SK-N-SH treated with all-trans-retinoic acid at 6 μM for 48 hours (cell line): ENCODE data around the gene PANX1.

Experiments used
- ATAC-seq: fragments of 200-7000 bp; cut with Tn5 transposase; 3 replicates; pipeline ENCODE4 v1.9.1; 2020; ENCODE audit warnings: mild to moderate bottlenecking, moderate library complexity
- ARNTL ChIP-seq: fragments of 450-650 bp; formaldehyde crosslinking; IDR thresholded peaks from 2 replicates; pipeline ENCODE4 v1.5.0; 2020; ENCODE audit warnings: low read depth, mild to moderate bottlenecking, moderate library complexity, borderline replicate concordance
- CSDC2 ChIP-seq: fragments of 250-450 bp; sonication (Bioruptor Pico); IDR thresholded peaks from 2 replicates; pipeline ENCODE4 v1.5.0; 2020; ENCODE audit warnings: mild to moderate bottlenecking, moderate library complexity
- ESRRG ChIP-seq: fragments of 250-450 bp; sonication (Bioruptor Pico); IDR thresholded peaks from 2 replicates; pipeline ENCODE4 v1.6.1; 2021; ENCODE audit warnings: mild to moderate bottlenecking
- GLIS3 ChIP-seq: fragments of 250-450 bp; sonication (Bioruptor Pico); IDR thresholded peaks from 2 replicates; pipeline ENCODE4 v1.5.0; 2020; ENCODE audit warnings: mild to moderate bottlenecking, moderate library complexity
- ISL1 ChIP-seq: fragments of 250-450 bp; sonication (Bioruptor Pico); IDR thresholded peaks from 2 replicates; pipeline ENCODE4 v2.1.2; 2022; ENCODE audit warnings: mild to moderate bottlenecking, moderate library complexity
- OSR1 ChIP-seq: fragments of 250-450 bp; sonication (Bioruptor Pico); IDR thresholded peaks from 2 replicates; pipeline ENCODE4 v1.8.0; 2022; ENCODE audit warnings: moderate library complexity, mild to moderate bottlenecking, inconsistent platforms
- SNAI2 ChIP-seq: fragments of 250-450 bp; sonication (Bioruptor Pico); IDR thresholded peaks from 2 replicates; pipeline ENCODE4 v1.5.0; 2020; ENCODE audit warnings: mild to moderate bottlenecking, moderate library complexity
- TCF4 ChIP-seq: fragments of 250-450 bp; sonication (Bioruptor Pico); IDR thresholded peaks from 2 replicates; pipeline ENCODE4 v1.8.0; 2021; ENCODE audit warnings: mild to moderate bottlenecking, moderate library complexity, borderline replicate concordance
- TOX ChIP-seq: fragments of 250-450 bp; sonication (Bioruptor Pico); IDR thresholded peaks from 2 replicates; pipeline ENCODE4 v1.8.0; 2021; ENCODE audit warnings: mild to moderate bottlenecking, moderate library complexity, borderline replicate concordance
- ZC3H10 ChIP-seq: fragments of 250-450 bp; sonication (Bioruptor Pico); IDR thresholded peaks from 2 replicates; pipeline ENCODE4 v1.5.1; 2021; ENCODE audit warnings: mild to moderate bottlenecking, moderate library complexity
- ZFP3 ChIP-seq: fragments of 250-450 bp; sonication (Bioruptor Pico); IDR thresholded peaks from 2 replicates; pipeline ENCODE4 v1.5.0; 2020; ENCODE audit warnings: mild to moderate bottlenecking, moderate library complexity
- ZFP30 ChIP-seq: fragments of 450-650 bp; formaldehyde crosslinking; IDR thresholded peaks from 2 replicates; pipeline ENCODE4 v1.5.0; 2022; ENCODE audit warnings: mild to moderate bottlenecking, moderate library complexity
- ZNF565 ChIP-seq: fragments of 450-650 bp; formaldehyde crosslinking; conservative IDR thresholded peaks from 2 replicates; pipeline ENCODE4 v1.5.0; 2020; ENCODE audit warnings: low read depth, mild to moderate bottlenecking, moderate library complexity
- ZNF70 ChIP-seq: fragments of 450-650 bp; formaldehyde crosslinking; IDR thresholded peaks from 2 replicates; pipeline ENCODE4 v1.5.0; 2020; ENCODE audit warnings: mild to moderate bottlenecking, moderate library complexity
- ZNF8 ChIP-seq: fragments of 450-650 bp; formaldehyde crosslinking; IDR thresholded peaks from 2 replicates; pipeline ENCODE4 v1.5.0; 2020; ENCODE audit warnings: mild to moderate bottlenecking, moderate library complexity
- TF ChIP-seq, protein P1 (sequence below): fragments of 250-450 bp; sonication (Bioruptor Pico); IDR thresholded peaks from 2 replicates; pipeline ENCODE4 v1.5.1; 2021; ENCODE audit warnings: mild to moderate bottlenecking, moderate library complexity
- TF ChIP-seq, protein P2 (sequence below): fragments of 250-450 bp; sonication (Bioruptor Pico); IDR thresholded peaks from 2 replicates; pipeline ENCODE4 v1.5.0; 2020; ENCODE audit warnings: mild to moderate bottlenecking, moderate library complexity
- TF ChIP-seq, protein P3 (sequence below): fragments of 250-450 bp; sonication (Bioruptor Pico); IDR thresholded peaks from 2 replicates; pipeline ENCODE4 v1.5.1; 2020; ENCODE audit warnings: low read depth, mild to moderate bottlenecking, moderate library complexity
- TF ChIP-seq, protein P4 (sequence below): fragments of 250-450 bp; sonication (Bioruptor Pico); IDR thresholded peaks from 2 replicates; pipeline ENCODE4 v1.8.0; 2020; ENCODE audit warnings: mild to moderate bottlenecking, moderate library complexity, borderline replicate concordance
- TF ChIP-seq, protein P5 (sequence below): fragments of 250-450 bp; sonication (Bioruptor Pico); IDR thresholded peaks from 2 replicates; pipeline ENCODE4 v1.8.0; 2021; ENCODE audit warnings: low read depth, mild to moderate bottlenecking, moderate library complexity, borderline replicate concordance

PANX1 gene

DNA sequence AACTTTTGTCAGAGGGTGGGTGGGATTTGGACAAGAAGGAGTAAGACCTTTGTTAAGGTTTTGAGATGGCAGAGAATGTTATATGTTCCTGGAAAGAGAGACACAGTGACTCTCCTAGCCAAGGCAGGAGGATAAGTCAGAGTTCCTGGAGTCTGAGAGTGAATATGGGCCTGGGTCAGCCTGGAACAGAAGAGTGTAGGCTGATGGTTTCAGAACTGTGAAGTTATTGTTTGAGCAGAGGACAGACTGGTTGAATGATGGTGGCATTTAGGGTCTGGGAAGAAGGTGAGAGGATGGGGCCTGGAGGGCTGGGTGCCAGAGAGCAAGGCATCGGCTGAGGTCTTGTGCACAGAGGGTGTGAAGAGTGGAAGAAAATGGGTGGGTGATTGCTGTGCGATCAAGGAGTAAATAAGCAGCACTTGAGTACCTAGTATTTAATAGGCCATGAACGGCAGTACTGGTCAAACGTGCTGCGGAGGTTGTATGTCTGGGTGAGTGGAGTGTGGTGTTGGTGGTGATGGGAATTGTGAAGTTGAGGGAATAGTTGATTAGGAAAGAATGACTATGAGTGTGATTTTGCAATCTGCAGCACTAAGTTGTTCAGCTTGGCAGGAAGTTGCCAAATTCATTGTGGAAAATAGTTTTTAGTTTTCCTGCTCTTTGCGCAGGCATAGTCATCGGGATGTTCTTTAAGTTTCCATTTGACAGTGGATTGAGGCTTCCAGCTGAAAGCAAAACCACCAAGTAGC lies 1.8 kb downstream of the PANX1 start (continued):
- TF ChIP-seq, protein P1, sequence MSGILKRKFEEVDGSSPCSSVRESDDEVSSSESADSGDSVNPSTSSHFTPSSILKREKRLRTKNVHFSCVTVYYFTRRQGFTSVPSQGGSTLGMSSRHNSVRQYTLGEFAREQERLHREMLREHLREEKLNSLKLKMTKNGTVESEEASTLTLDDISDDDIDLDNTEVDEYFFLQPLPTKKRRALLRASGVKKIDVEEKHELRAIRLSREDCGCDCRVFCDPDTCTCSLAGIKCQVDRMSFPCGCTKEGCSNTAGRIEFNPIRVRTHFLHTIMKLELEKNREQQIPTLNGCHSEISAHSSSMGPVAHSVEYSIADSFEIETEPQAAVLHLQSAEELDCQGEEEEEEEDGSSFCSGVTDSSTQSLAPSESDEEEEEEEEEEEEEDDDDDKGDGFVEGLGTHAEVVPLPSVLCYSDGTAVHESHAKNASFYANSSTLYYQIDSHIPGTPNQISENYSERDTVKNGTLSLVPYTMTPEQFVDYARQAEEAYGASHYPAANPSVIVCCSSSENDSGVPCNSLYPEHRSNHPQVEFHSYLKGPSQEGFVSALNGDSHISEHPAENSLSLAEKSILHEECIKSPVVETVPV (CRISPR knock-in tag): no peak

DNA sequence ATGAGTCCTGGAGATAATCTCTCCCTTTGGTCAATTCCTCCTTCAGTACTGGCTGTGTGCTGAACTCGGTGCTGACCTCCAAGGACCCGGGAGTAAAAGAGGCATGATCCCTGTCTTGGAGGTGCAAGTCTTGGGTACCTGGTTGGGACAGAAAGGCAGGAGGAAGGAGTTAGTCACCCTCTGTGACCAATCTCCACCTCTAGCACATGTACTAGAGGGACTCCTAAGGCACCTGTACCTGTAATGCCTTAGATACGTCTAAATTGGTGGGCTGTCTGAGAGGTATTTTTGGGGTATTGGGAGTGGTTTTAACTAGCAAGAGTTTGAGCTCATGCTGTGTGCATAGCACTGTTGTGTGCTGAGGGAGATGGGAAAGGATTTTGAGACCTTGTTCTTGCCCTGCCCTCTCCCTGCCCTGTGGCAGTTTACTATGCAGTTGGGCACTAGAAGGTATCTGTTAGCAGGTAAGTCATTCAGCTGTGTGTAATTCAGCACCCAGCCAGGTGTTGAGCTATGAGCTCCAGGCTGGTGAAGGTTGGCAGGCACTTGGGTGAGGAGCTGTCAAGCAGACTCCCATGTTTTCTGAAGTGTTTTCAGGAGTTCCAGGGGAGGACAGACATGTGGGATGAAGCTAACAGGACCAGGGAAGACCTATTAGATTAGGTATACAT lies 2.5 kb downstream of the PANX1 start:
- TF ChIP-seq GLIS3 (CRISPR knock-in tag) (no peak), ESRRG (CRISPR knock-in tag) (no peak), ISL1 (CRISPR knock-in tag) (no peak), TCF4 (CRISPR knock-in tag) (no peak), ZNF70 (CRISPR knock-in tag) (no peak), TOX (CRISPR knock-in tag) (no peak), ZFP30 (CRISPR knock-in tag) (no peak)
- ATAC-seq: no peak

DNA sequence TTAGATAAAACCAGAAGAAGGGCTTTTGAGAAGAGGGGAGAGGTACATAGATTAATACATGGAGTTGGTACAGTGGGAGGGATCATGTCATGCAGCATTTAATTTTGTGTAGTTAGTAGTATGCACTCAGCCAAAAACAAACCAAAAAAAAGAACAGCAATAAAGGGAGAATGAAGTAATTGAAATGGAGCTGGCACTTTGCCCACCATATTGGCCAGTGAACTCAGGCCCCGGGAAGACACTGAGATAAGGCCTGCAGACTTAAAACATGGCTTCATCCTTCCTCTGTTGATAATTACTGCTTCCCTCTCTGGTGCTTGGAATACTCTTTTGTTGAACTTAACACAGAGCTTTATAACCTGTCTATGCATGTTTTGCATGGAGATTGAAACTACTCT lies 3.1 kb downstream of the PANX1 start:
- TF ChIP-seq, protein P2, sequence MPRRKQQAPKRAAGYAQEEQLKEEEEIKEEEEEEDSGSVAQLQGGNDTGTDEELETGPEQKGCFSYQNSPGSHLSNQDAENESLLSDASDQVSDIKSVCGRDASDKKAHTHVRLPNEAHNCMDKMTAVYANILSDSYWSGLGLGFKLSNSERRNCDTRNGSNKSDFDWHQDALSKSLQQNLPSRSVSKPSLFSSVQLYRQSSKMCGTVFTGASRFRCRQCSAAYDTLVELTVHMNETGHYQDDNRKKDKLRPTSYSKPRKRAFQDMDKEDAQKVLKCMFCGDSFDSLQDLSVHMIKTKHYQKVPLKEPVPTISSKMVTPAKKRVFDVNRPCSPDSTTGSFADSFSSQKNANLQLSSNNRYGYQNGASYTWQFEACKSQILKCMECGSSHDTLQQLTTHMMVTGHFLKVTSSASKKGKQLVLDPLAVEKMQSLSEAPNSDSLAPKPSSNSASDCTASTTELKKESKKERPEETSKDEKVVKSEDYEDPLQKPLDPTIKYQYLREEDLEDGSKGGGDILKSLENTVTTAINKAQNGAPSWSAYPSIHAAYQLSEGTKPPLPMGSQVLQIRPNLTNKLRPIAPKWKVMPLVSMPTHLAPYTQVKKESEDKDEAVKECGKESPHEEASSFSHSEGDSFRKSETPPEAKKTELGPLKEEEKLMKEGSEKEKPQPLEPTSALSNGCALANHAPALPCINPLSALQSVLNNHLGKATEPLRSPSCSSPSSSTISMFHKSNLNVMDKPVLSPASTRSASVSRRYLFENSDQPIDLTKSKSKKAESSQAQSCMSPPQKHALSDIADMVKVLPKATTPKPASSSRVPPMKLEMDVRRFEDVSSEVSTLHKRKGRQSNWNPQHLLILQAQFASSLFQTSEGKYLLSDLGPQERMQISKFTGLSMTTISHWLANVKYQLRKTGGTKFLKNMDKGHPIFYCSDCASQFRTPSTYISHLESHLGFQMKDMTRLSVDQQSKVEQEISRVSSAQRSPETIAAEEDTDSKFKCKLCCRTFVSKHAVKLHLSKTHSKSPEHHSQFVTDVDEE: peak; percentile 30; the same call in 1 of the 2 replicates
- no peak for TF ChIP-seq SNAI2 (CRISPR knock-in tag)
- ATAC-seq: no peak

DNA sequence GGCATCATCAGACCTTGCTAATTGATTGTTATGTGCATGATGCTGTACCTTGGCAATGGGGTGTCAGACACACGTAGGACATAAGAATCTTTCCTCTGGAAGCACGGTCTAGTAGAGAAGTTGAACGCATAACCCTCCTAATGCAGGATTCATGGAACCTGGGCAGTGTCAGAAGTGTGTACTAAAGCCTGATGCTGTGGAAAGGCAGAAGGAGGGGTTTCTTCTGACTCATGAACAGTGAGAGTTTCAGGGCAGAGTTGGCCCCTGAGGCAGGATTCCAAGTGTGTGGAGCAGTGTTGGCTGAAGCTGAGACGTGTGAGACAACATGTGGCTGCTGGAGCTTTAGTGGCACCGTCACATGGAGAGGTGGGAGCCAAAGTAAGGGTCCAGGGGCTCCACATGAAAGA lies 3.5 kb downstream of the PANX1 start:
- TF ChIP-seq ZC3H10 (CRISPR knock-in tag) (no peak), OSR1 (CRISPR knock-in tag) (no peak), TOX (CRISPR knock-in tag) (no peak), ARNTL (CRISPR knock-in tag) (no peak)
- ATAC-seq: peak; percentile 5; the same call in 1 of the 3 replicates

DNA sequence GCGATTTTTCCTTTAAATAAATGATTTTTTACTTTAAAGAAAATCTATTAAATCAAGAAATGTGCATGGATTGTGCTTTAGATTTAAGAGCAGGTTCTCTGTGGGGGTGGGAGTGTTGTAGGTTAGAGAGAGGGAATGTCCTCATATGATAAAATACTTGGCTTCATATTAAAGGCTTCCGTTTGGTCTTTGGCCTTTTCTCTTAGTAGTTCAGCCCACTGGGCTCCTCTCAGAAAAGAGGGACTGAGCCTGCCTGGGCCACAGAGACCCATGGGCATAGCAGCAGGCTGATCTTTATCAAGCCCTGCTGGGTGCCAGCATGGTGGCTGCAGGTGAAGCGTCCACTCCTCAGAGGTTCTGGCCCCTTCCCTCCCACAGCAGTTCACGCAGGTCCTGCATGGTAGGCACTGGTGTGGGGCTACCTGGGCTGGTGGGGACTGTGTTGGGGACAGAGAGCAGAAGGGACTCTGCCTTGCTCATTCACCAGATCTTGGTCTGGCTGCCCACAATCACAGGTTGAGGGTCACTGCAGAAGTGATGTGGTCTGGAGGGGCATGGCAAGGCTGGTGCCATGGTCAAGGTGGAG lies 4.3 kb downstream of the PANX1 start:
- TF ChIP-seq ZC3H10 (CRISPR knock-in tag) (no peak), ZFP30 (CRISPR knock-in tag) (no peak), ZFP3 (no peak), SNAI2 (CRISPR knock-in tag) (no peak), ZNF8 (no peak), ZNF565 (CRISPR knock-in tag) (no peak), ARNTL (CRISPR knock-in tag) (no peak), ZNF70 (CRISPR knock-in tag) (no peak), CSDC2 (CRISPR knock-in tag) (no peak)
- TF ChIP-seq, protein P3, sequence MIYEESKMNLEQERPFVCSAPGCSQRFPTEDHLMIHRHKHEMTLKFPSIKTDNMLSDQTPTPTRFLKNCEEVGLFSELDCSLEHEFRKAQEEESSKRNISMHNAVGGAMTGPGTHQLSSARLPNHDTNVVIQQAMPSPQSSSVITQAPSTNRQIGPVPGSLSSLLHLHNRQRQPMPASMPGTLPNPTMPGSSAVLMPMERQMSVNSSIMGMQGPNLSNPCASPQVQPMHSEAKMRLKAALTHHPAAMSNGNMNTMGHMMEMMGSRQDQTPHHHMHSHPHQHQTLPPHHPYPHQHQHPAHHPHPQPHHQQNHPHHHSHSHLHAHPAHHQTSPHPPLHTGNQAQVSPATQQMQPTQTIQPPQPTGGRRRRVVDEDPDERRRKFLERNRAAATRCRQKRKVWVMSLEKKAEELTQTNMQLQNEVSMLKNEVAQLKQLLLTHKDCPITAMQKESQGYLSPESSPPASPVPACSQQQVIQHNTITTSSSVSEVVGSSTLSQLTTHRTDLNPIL (CRISPR knock-in tag): no peak
- TF ChIP-seq, protein P4, sequence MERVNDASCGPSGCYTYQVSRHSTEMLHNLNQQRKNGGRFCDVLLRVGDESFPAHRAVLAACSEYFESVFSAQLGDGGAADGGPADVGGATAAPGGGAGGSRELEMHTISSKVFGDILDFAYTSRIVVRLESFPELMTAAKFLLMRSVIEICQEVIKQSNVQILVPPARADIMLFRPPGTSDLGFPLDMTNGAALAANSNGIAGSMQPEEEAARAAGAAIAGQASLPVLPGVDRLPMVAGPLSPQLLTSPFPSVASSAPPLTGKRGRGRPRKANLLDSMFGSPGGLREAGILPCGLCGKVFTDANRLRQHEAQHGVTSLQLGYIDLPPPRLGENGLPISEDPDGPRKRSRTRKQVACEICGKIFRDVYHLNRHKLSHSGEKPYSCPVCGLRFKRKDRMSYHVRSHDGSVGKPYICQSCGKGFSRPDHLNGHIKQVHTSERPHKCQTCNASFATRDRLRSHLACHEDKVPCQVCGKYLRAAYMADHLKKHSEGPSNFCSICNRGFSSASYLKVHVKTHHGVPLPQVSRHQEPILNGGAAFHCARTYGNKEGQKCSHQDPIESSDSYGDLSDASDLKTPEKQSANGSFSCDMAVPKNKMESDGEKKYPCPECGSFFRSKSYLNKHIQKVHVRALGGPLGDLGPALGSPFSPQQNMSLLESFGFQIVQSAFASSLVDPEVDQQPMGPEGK (CRISPR knock-in tag): no peak
- TF ChIP-seq, protein P5, sequence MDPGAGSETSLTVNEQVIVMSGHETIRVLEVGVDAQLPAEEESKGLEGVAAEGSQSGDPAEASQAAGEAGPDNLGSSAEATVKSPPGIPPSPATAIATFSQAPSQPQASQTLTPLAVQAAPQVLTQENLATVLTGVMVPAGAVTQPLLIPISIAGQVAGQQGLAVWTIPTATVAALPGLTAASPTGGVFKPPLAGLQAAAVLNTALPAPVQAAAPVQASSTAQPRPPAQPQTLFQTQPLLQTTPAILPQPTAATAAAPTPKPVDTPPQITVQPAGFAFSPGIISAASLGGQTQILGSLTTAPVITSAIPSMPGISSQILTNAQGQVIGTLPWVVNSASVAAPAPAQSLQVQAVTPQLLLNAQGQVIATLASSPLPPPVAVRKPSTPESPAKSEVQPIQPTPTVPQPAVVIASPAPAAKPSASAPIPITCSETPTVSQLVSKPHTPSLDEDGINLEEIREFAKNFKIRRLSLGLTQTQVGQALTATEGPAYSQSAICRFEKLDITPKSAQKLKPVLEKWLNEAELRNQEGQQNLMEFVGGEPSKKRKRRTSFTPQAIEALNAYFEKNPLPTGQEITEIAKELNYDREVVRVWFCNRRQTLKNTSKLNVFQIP: no peak
- ATAC-seq: no peak
